Vagina (tissue), 2 donors: ENCODE data around the gene PDE2A. TPM values are rescaled to one million over a fixed set of nuclear protein-coding genes. Genes with fewer than 3 reads are reported as not detected.
A peak's percentile ranks its signal among the peaks of the same experiment; 100 is the strongest.
"Not testable (repeated sequence)": the region's sequence is repeated elsewhere in the genome, so short reads cannot be mapped to it uniquely, and the experiment has no call there.

ENCODE experiments used
- DNase-seq, 2 donors: peaks; one replicate each; pipeline ENCODE4 v3.0.0-alpha.2; 2017; ENCODE audit errors: extremely low spot score in 2 of 2
- H3K27ac ChIP-seq: fragments of 200-600 bp; sonication (generic); one replicate; pipeline ENCODE4 v1.5.1; 2019
- H3K27me3 ChIP-seq: fragments of 200-600 bp; sonication (generic); one replicate; pipeline ENCODE4 v1.5.1; 2019
- H3K36me3 ChIP-seq, 2 donors: fragments of 200-600 bp; sonication (generic); one replicate each; pipeline ENCODE4 v1.5.1; 2017 to 2019
- H3K4me1 ChIP-seq: fragments of 200-600 bp; sonication (generic); one replicate; pipeline ENCODE4 v1.5.1; 2019
- H3K4me3 ChIP-seq, 2 donors: fragments of 200-600 bp; sonication (generic); 1 replicate in 1 of 2; 2 replicates in 1 of 2; pipeline ENCODE4 v1.5.1; 2016 to 2019
- H3K9me3 ChIP-seq: fragments of 200-600 bp; sonication (generic); one replicate; pipeline ENCODE4 v1.5.1; 2019
- POLR2A ChIP-seq, 2 donors: fragments of 450-650 bp; IDR thresholded peaks; one replicate each; pipeline ENCODE4 v1.6.1; 2017; ENCODE audit warnings: antibody characterized with exemption in 2 of 2, mild to moderate bottlenecking in 2 of 2, moderate library complexity in 2 of 2
- POLR2AphosphoS5 ChIP-seq, 2 donors: sonication (generic); formaldehyde crosslinking; IDR thresholded peaks; one replicate each; pipeline ENCODE4 v1.9.0; 2017; ENCODE audit warnings: antibody characterized with exemption in 2 of 2, mild to moderate bottlenecking in 2 of 2, low read depth in 1 of 2; ENCODE audit not compliant: insufficient read depth in 1 of 2
- intact Hi-C: fragments of 100-400 bp; cut with DNase I; formaldehyde crosslinking; loops from one replicate; pipeline ENCODE4 v1.15.1; 2023
- total RNA-seq: library from RNA; depleted of rRNA; stranded (reverse); fragments of >200 nt; gene quantifications from one replicate; pipeline ENCODE4 v1.2.3, GENCODE V29; 2016
- TF ChIP-seq, protein P1 (sequence below), 3 experiments: fragments of 450-650 bp in 2 of 3; fragments of 200-600 bp in 1 of 3; sonication (generic) in 1 of 3; IDR thresholded peaks; one replicate each; pipeline ENCODE4 v1.5.1; 2017 to 2019; ENCODE audit warnings: antibody characterized with exemption in 3 of 3, mild to moderate bottlenecking in 2 of 3, moderate library complexity in 2 of 3

Gene PDE2A
- total RNA-seq, 1 donor from 2014 or later = 57.0 TPM

DNA sequence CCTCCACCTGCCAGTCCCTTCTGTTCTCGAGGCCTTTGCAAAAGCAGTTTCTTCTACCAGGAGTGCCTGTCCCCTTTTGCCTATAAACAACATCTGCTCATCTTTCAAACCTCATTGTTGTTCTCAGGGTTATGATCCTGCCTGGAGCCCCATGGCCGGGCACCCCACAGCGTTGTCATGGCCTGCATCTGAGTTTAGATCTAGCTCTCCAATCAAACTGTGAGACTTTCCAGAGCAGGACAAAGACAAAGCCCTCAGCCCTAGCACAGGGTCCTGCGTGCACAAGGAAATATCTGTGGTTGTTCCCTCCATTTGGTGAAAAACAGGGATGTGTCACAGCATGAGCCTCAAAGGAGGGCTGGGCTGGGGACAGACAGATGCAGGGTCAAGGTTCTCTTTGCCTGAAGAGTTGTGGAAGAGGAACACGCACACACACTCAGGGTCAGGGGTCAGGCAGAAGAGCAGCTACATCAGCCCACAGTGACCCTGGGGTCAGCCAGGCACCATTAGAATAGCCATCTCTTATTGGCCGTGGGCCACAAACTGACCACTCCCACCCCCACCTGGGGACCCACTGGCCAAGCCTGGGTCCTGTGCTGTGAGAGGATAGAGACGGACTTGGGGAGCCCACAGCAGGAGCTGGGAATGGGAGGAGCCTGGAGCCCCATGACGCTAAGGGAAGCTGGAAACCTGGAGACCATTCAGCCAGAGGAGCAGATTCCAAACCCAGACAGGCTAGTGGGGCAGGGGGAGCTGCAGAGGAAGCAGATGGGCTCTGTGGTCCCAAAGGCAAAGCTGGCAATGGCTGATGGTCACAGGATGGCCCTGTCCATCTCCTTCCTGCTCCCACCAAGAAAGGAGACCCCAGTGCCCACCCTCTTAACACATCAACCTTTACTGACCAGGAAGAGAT is 99.4 kb downstream of the PDE2A start:
- DNase-seq = no peak
- no peaks in the 10 kb centered on the region for H3K36me3 ChIP-seq
- no peaks in the 10 kb centered on the region for H3K4me1 ChIP-seq
- no peaks in the 10 kb centered on the region for H3K27me3 ChIP-seq
- H3K9me3 ChIP-seq = no peaks in the 10 kb centered on the region
- intact Hi-C loops = loop anchor here (10.0 kb wide), 1 partner anchor 100 kb away; no protein-coding TSS in a partner anchor
- TF ChIP-seq, protein P1, sequence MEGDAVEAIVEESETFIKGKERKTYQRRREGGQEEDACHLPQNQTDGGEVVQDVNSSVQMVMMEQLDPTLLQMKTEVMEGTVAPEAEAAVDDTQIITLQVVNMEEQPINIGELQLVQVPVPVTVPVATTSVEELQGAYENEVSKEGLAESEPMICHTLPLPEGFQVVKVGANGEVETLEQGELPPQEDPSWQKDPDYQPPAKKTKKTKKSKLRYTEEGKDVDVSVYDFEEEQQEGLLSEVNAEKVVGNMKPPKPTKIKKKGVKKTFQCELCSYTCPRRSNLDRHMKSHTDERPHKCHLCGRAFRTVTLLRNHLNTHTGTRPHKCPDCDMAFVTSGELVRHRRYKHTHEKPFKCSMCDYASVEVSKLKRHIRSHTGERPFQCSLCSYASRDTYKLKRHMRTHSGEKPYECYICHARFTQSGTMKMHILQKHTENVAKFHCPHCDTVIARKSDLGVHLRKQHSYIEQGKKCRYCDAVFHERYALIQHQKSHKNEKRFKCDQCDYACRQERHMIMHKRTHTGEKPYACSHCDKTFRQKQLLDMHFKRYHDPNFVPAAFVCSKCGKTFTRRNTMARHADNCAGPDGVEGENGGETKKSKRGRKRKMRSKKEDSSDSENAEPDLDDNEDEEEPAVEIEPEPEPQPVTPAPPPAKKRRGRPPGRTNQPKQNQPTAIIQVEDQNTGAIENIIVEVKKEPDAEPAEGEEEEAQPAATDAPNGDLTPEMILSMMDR (IDR thresholded peaks at IDR 0.05) = no peak
- TF ChIP-seq POLR2AphosphoS5 (IDR thresholded peaks at IDR 0.05; ENCODE audit: insufficient read depth in 1 of 2, low read depth in 1 of 2) (no peak), POLR2A (IDR thresholded peaks at IDR 0.05) (no peak)
- no peak overlapping the region for H3K4me3 ChIP-seq
- no peak overlapping the region for H3K27ac ChIP-seq

DNA sequence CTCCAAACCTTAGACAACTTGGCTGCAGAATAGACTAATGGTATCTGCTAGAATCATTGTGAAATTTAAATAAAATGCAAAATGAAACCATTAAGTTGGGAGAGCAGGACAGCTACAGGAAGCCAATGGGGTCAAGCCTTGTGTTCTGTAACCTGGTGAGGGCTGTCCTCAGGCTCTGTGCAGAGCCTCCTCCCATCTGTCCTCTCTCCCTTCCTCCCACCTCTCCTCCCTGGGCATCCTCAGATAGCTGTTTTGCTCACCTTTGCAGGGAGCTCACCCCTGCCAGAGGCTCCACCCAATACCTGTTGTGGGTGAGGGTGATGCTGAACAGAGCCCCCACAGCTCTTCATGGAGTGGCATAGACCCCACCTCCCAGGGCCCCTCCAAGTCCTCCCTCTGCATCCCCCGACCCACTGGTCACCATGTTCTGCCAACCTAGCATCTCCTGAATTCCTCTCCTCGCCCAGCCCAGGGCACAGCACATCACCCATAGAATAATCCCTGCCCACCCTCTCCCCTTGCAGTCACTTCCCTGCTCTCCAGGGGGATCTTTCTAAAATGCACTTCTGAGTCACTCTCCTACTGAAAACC is 100.3 kb downstream of the PDE2A start:
- TF ChIP-seq POLR2A (IDR thresholded peaks at IDR 0.05) (no peak), POLR2AphosphoS5 (IDR thresholded peaks at IDR 0.05; ENCODE audit: insufficient read depth in 1 of 2, low read depth in 1 of 2) (no peak)
- TF ChIP-seq, protein P1 (IDR thresholded peaks at IDR 0.05) = no peak
- no peaks in the 10 kb centered on the region for H3K36me3 ChIP-seq
- no peaks in the 10 kb centered on the region for H3K27me3 ChIP-seq
- H3K9me3 ChIP-seq = no peaks in the 10 kb centered on the region
- no peak for DNase-seq
- H3K27ac ChIP-seq = no peak overlapping the region
- intact Hi-C loops = loop anchor here (10.0 kb wide), 1 partner anchor 99 kb away; no protein-coding TSS in a partner anchor
- no peak overlapping the region for H3K4me3 ChIP-seq
- no peaks in the 10 kb centered on the region for H3K4me1 ChIP-seq

DNA sequence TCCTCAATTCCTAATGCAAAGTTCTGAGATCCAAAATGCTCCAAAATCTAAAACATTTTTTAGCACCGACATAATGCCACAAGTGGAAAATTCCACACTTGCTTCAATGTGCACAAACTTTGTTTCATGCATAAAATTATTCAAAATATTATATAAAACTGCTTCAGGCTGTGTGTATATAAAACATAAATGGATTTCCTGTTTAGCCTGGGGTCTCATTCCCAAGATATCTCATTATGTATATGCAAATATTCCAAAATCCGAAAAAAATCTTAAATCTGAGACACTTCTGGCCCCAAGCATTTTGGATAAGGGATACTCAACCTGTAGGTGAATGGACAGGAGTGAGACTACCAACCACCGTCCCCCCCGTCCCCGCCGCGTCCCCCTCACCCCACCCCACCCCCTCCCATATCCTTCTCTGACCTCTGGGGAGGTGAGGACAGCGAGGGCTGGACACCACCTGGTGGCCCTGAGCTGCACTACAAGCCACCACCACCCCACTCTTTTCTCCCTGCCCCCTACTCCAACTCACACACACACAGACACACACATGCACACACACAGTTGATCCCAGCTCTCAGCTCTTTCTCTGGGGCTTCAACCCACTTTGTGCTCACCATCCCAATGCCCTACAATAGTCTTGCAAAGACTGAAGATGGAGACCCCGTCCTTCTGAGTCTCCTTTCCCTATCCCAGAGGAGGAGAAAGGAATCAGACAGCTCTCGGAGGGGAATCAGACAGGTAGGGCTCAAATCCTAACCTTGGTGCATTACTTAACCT is 101.0 kb downstream of the PDE2A start:
- intact Hi-C loops = loop anchor here (10.0 kb wide), 1 partner anchor 98 kb away; no protein-coding TSS in a partner anchor
- DNase-seq = no peak

DNA sequence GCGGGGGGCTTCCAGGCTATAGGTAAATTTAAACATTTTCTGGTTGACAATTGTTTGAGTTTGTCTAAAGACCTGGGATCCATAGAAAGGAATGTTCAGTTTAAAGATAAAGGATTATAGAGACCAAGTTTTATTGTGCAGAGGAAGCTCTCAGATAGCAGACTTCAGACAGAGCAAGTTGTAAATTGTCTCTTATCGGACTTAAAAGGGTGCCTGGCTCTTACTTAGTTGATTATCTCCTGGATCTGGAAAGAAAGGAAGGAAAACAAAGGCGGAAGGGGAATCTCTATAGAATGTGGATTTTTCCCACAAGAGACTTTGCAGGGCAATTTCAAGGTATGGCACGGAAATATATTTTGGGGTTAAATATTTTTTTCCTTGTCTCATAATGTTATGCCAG is 101.7 kb downstream of the PDE2A start:
- not testable (repeated sequence) for H3K36me3 ChIP-seq, H3K9me3 ChIP-seq, H3K4me3 ChIP-seq, DNase-seq, H3K27me3 ChIP-seq, H3K4me1 ChIP-seq, H3K27ac ChIP-seq
- intact Hi-C loops = loop anchor here (10.0 kb wide), 1 partner anchor 98 kb away; no protein-coding TSS in a partner anchor

More for the DNA sequence above, 101.0 kb downstream of the PDE2A start:
- TF ChIP-seq, protein P1 (IDR thresholded peaks at IDR 0.05) = peak in 2 of 3 experiments; percentile 19 to 33
- no peak for TF ChIP-seq POLR2A (IDR thresholded peaks at IDR 0.05)
- Histone ChIP-seq H3K27ac (no peak overlapping the region), H3K9me3 (no peaks in the 10 kb centered on the region), H3K4me1 (no peaks in the 10 kb centered on the region), H3K4me3 (no peak overlapping the region), H3K36me3 (no peaks in the 10 kb centered on the region), H3K27me3 (no peaks in the 10 kb centered on the region)

DNA sequence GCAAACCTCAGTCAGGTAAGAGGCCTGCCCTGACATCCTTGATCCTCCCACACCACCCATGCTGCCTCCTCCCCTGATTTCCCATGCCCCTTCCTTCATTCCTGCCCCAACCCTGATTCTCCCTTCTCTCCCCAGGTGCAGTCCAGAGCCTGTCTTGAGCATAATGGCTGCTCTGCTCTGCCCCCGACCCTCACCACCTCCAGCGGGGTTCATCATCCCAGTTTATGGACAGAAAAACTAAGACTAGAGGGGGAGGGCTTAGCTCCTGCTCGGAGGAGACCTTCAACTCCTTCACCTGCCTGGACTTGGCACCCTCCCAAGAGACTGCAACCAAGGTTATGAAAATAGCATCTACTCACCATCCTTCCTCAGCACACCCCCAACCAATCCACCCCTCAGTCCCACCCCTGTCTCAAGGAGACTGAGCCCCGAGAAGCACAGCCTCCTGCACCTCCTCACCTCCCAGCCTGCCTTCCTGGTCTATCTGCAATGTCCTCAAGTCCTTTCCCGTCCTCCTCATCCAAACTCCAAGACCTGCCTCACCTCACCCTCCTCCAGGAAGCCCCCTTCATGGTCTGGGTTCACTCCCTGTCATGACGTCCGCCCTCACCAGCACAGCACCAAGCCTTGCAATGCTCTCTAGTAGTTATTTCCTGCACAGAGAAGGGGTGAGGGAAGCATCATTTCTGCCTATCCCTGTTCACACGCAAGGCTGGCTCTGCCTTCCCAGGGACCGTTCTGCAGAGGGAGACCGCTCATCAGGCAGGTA is 103.1 kb downstream of the PDE2A start:
- DNase-seq = no peak
- Histone ChIP-seq H3K4me1 (no peaks in the 10 kb centered on the region), H3K27me3 (no peaks in the 10 kb centered on the region), H3K9me3 (no peaks in the 10 kb centered on the region), H3K36me3 (no peaks in the 10 kb centered on the region), H3K27ac (no peak overlapping the region), H3K4me3 (no peak overlapping the region)
- intact Hi-C loops = loop anchor here (10.0 kb wide), 1 partner anchor 96 kb away; no protein-coding TSS in a partner anchor
- no peak for TF ChIP-seq POLR2A (IDR thresholded peaks at IDR 0.05)
